Uterus (tissue), 4 donors: ENCODE data around the gene HSD11B1. TPM values are rescaled to one million over a fixed set of nuclear protein-coding genes. Genes with fewer than 3 reads are reported as not detected.

ENCODE experiments used
- DNase-seq, 2 donors: peaks; one replicate each; pipeline ENCODE4 v3.0.0-alpha.2; 2019 to 2020
- H3K27ac ChIP-seq, 2 donors: fragments of 200-600 bp; sonication (generic); 1 replicate in 1 of 2; 2 replicates in 1 of 2; pipeline ENCODE4 v1.5.1; 2016 to 2018
- H3K27me3 ChIP-seq, 2 donors: fragments of 200-600 bp; sonication (generic); one replicate each; pipeline ENCODE4 v1.5.1; 2018 to 2019; ENCODE audit warnings: control low read depth in 1 of 2
- H3K36me3 ChIP-seq, 2 donors: fragments of 200-600 bp; sonication (generic); one replicate each; pipeline ENCODE4 v1.5.1; 2019; ENCODE audit warnings: control low read depth in 1 of 2
- H3K4me1 ChIP-seq, 2 donors: fragments of 200-600 bp; sonication (generic); one replicate each; pipeline ENCODE4 v1.5.1; 2018 to 2019; ENCODE audit warnings: control low read depth in 1 of 2
- H3K4me3 ChIP-seq, 2 donors: fragments of 200-600 bp; sonication (generic); 1 replicate in 1 of 2; 2 replicates in 1 of 2; pipeline ENCODE4 v1.5.1; 2018 to 2019; ENCODE audit warnings: mild to moderate bottlenecking in 1 of 2
- H3K9me3 ChIP-seq, 2 donors: fragments of 200-600 bp; sonication (generic); one replicate each; pipeline ENCODE4 v1.5.1; 2019; ENCODE audit warnings: control low read depth in 1 of 2
- POLR2A ChIP-seq, 2 donors: fragments of 450-650 bp; IDR thresholded peaks; one replicate each; pipeline ENCODE4 v1.6.1; 2016; ENCODE audit warnings: antibody characterized with exemption in 2 of 2, mild to moderate bottlenecking in 1 of 2, moderate library complexity in 1 of 2
- intact Hi-C: fragments of 100-400 bp; cut with DNase I; formaldehyde crosslinking; loops from one replicate; pipeline ENCODE4 v1.15.1; 2023; ENCODE audit warnings: low total_unique reads
- total RNA-seq, 4 donors: library from RNA; depleted of rRNA in 3 of 4; stranded (reverse); fragments of >200 nt in 3 of 4; gene quantifications; one replicate each; pipeline versions ENCODE4 v1.1.0 to v1.2.4, GENCODE V29; 2014 to 2023
- TF ChIP-seq, protein P1 (sequence below), 4 experiments: fragments of 200-600 bp in 2 of 4; fragments of 450-650 bp in 2 of 4; sonication (generic) in 2 of 4; IDR thresholded peaks; one replicate each; pipeline ENCODE4 v1.5.1; 2016 to 2019; ENCODE audit warnings: antibody characterized with exemption in 4 of 4, mild to moderate bottlenecking in 2 of 4, moderate library complexity in 1 of 4
- donor health status: DM: yes; HTN: yes; CAD: no.

HSD11B1 gene
- total RNA-seq, 4 donors from 2014 or later = 0.59 to 12.8 (median 2.2) TPM

DNA sequence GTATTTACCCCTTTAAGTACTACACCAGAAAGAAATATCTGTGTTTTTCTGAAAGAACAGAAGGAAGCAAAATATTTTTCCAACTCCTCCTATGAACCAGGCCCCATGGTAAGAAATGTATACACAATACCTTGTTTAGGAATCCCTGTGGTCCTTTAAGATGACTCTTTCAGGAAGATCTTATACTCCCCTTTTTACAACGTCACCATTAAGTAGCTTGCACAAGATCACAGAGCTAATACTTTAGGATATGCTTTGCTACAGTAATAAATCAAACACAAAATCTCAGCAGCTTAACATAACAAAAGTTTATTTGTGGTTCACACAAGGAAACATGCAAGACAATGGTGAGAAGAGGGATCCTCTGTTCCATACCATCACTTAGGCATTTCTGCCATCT lies 43.6 kb upstream of the HSD11B1 start:
- H3K4me1 ChIP-seq = no peaks in the 10 kb centered on the region
- H3K4me3 ChIP-seq = no peak overlapping the region
- no peaks in the 10 kb centered on the region for H3K36me3 ChIP-seq
- DNase-seq = no peak
- H3K27me3 ChIP-seq = no peaks in the 10 kb centered on the region
- no peak overlapping the region for H3K27ac ChIP-seq
- intact Hi-C loops = no loop called here
- TF ChIP-seq, protein P1, sequence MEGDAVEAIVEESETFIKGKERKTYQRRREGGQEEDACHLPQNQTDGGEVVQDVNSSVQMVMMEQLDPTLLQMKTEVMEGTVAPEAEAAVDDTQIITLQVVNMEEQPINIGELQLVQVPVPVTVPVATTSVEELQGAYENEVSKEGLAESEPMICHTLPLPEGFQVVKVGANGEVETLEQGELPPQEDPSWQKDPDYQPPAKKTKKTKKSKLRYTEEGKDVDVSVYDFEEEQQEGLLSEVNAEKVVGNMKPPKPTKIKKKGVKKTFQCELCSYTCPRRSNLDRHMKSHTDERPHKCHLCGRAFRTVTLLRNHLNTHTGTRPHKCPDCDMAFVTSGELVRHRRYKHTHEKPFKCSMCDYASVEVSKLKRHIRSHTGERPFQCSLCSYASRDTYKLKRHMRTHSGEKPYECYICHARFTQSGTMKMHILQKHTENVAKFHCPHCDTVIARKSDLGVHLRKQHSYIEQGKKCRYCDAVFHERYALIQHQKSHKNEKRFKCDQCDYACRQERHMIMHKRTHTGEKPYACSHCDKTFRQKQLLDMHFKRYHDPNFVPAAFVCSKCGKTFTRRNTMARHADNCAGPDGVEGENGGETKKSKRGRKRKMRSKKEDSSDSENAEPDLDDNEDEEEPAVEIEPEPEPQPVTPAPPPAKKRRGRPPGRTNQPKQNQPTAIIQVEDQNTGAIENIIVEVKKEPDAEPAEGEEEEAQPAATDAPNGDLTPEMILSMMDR (IDR thresholded peaks at IDR 0.05) = no peak
- TF ChIP-seq POLR2A (IDR thresholded peaks at IDR 0.05) = no peak
- no peaks in the 10 kb centered on the region for H3K9me3 ChIP-seq

DNA sequence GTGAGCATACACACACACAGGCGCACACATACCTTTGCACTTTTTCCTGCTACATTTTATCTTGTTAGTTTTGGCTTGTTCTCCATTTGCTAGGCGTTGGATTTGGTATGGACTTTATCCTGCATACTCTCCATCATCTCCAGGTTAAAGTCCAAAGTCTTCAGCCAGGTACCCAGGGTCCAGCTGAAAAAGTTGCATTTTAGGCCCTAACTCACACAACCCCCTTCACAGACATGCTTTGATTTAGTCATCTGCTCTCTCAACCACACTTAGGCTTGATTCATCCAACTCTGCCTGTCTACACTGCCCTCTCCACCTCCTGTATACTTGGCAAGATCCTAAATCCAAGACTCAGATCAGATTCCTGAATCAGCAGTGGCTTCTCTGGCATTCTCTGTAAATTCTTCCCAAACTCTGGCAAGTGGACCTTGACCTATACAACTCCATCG lies 41.7 kb upstream of the HSD11B1 start:
- no peak for DNase-seq

DNA sequence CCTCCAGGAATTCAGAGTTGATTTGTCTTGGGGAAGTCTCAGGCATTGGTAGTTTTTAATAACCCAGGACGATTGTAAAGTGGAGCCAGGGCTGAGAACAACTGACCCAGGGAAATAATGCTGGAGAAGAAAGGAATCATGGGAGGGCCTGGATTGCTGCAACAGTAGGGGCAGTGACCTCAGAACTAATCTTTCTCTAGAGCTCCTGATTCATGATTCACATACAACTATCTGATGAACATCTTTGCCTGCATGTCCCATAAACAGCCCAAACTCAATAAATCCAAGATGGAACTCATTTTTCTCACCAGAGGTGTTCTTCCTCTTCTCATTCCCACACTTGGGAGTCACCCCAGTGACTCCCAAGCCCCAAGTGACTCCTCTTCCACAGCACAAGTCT lies 37.5 kb upstream of the HSD11B1 start:
- H3K27me3 ChIP-seq = no peaks in the 10 kb centered on the region
- no peak for TF ChIP-seq POLR2A (IDR thresholded peaks at IDR 0.05)
- TF ChIP-seq, protein P1 (IDR thresholded peaks at IDR 0.05) = no peak
- DNase-seq = no peak
- intact Hi-C loops = no loop called here
- H3K4me1 ChIP-seq = no peaks in the 10 kb centered on the region
- no peak overlapping the region for H3K4me3 ChIP-seq
- H3K36me3 ChIP-seq = no peaks in the 10 kb centered on the region
- no peak overlapping the region for H3K27ac ChIP-seq
- no peaks in the 10 kb centered on the region for H3K9me3 ChIP-seq

More for the DNA sequence above, 41.7 kb upstream of the HSD11B1 start:
- TF ChIP-seq POLR2A (IDR thresholded peaks at IDR 0.05) = no peak
- TF ChIP-seq, protein P1 (IDR thresholded peaks at IDR 0.05) = no peak
- Histone ChIP-seq H3K36me3 (no peaks in the 10 kb centered on the region), H3K27me3 (no peaks in the 10 kb centered on the region), H3K4me1 (no peaks in the 10 kb centered on the region), H3K9me3 (no peaks in the 10 kb centered on the region), H3K27ac (no peak overlapping the region), H3K4me3 (no peak overlapping the region)
- intact Hi-C loops = no loop called here

DNA sequence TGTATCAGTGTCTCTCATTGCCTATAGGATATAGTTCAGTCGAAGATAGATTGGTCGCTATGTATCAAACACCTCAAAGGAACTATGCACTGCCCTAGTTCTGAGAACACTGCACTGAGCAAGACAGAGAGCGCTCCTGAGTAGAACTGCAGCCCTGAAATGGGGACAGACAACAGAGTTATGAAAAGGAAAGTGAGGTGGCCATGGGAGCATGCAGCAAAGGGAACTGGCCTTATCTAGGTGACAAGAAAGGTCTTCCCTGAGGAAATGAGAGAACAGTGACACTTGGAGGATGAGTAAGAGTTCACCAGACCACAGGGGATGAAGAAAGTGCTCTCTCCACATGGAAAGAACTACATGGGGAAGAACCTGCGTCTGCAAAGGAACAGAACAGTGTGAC lies 36.9 kb upstream of the HSD11B1 start:
- TF ChIP-seq, protein P1 (IDR thresholded peaks at IDR 0.05) = no peak
- no peak for TF ChIP-seq POLR2A (IDR thresholded peaks at IDR 0.05)
- H3K27me3 ChIP-seq = no peaks in the 10 kb centered on the region
- no peak overlapping the region for H3K27ac ChIP-seq
- DNase-seq = no peak
- no peaks in the 10 kb centered on the region for H3K36me3 ChIP-seq
- H3K9me3 ChIP-seq = no peaks in the 10 kb centered on the region
- no peak overlapping the region for H3K4me3 ChIP-seq
- no peaks in the 10 kb centered on the region for H3K4me1 ChIP-seq
- intact Hi-C loops = no loop called here

DNA sequence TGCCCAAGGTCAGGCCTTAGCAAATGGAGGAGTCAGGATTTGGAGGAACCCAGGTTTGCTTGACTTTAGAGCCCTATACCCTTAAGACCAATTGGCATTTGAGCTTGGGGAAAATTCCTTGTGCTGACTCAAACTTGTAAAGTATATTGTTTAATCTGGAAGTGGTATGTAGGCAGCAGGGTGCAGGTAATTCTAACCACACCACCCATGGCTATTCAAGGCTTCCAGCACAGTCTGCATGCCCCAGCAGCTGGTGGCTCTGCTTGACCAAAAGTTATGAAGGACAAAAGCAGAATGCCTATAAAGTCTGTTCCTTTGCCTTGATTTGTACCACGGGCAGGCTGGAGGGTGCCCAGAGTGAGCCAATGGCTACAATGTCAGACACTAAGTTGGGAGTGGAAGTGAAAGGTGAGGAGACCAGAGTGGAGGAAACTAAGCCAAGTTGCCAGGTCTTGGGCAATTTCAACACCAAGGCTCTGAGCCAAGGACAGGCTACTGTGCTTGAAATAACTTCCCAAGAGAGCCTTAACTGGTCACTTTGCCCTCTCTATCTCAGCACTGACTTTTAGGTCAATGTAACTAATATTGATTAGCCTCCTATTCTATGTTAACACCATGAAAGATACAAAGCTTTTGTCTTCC lies 34.1 kb upstream of the HSD11B1 start:
- H3K4me1 ChIP-seq = peaks cover 0 to 1% of the 10 kb centered on the region in 2 donors
- TF ChIP-seq, protein P1 (IDR thresholded peaks at IDR 0.05) = no peak
- no peak for TF ChIP-seq POLR2A (IDR thresholded peaks at IDR 0.05)
- no peaks in the 10 kb centered on the region for H3K27me3 ChIP-seq
- intact Hi-C loops = no loop called here
- DNase-seq = no peak
- no peaks in the 10 kb centered on the region for H3K36me3 ChIP-seq
- no peaks in the 10 kb centered on the region for H3K9me3 ChIP-seq
- no peak overlapping the region for H3K4me3 ChIP-seq
- H3K27ac ChIP-seq = no peak overlapping the region
